Cardiac muscle cell (in vitro differentiated cells and primary cell): ENCODE data around the gene APOB. TPM values are rescaled to one million over a fixed set of nuclear protein-coding genes. Genes with fewer than 3 reads are reported as not detected.
A peak's percentile ranks its signal among the peaks of the same experiment; 100 is the strongest.

Experiments used
- DNase-seq, 2 donors: peaks; one replicate each; pipeline versions ENCODE4 v3.0.0 to v3.0.0-alpha.2; 2010 to 2017; ENCODE audit warnings: low read depth in 1 of 2, low spot score in 1 of 2
- H3K27ac ChIP-seq: fragments of 200-600 bp; sonication (generic); 2 replicates; pipeline ENCODE4 v1.5.1; 2016
- H3K27me3 ChIP-seq: fragments of 200-600 bp; sonication (generic); 2 replicates; pipeline ENCODE4 v1.6.0; 2016; ENCODE audit warnings: control low read depth
- H3K36me3 ChIP-seq: fragments of 200-600 bp; sonication (generic); 2 replicates; pipeline ENCODE4 v1.5.1; 2016; ENCODE audit warnings: control low read depth
- H3K4me1 ChIP-seq: fragments of 200-600 bp; sonication (generic); 2 replicates; pipeline ENCODE4 v1.8.1; 2017; ENCODE audit warnings: low read depth, mild to moderate bottlenecking, mixed run types
- H3K4me3 ChIP-seq: fragments of 200-600 bp; sonication (generic); 2 replicates; pipeline ENCODE4 v1.5.1; 2016; ENCODE audit warnings: mild to moderate bottlenecking
- H3K9me3 ChIP-seq: fragments of 200-600 bp; sonication (generic); 2 replicates; pipeline ENCODE4 v1.5.1; 2017; ENCODE audit warnings: low read depth, mild to moderate bottlenecking, control low read depth
- polyA plus RNA-seq: library from polyadenylated mRNA; unstranded; fragments of >200 nt; fragmentation: Nextera tagmentation; extraction: Ambion mirVana; gene quantifications from 2 replicates; pipeline ENCODE4 v1.2.1, GENCODE V29; 2016
- total RNA-seq: library from RNA; depleted of rRNA; stranded (reverse); fragments of >200 nt; gene quantifications from 2 replicates; pipeline ENCODE4 v1.2.3, GENCODE V29; 2016
- TF ChIP-seq, protein P1 (sequence below): IDR thresholded peaks from 2 replicates; pipeline ENCODE4 v1.5.1; 2012; ENCODE audit warnings: low read depth, mild to moderate bottlenecking, low read length

APOB gene
- total and polyA plus RNA-seq, 2 experiments from 2014 or later = 0.15 to 0.26 TPM

DNA sequence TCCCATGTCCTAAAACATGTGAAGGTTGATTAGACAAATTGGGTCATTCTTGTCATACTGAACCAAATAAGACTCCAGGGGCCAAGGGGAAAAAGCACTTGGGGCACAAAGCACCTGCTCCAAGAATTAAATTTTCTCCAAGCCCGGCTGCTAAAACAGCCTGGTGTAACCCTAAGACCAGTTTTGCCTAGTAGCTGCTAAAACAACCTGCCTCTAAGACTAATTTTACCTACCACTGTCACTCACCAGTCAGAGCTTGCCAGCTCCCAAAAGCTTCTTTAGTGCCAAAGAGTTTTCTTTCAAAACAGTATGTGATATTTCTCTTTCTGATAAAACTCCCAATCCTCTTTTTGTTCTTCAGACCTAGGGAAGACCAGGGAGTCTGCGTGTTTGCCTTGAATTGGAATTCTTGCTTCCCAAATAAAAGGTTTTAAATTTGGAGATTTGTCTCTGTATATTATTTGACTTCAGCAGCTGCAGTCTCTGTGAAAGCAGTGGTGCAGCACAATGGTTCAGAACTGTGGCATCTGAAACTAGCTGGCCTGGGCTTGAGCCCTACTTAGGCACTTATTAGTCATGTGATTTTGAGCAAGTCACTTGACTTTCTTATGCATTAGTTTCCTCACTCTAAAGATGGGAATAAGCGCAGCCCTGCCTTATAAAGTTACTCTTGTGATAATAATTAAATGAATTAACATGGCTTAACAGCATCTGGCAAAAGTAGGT is 16.2 kb upstream of the APOB start:
- H3K4me3 ChIP-seq = no peak overlapping the region
- no peaks in the 10 kb centered on the region for H3K9me3 ChIP-seq
- TF ChIP-seq, protein P1, sequence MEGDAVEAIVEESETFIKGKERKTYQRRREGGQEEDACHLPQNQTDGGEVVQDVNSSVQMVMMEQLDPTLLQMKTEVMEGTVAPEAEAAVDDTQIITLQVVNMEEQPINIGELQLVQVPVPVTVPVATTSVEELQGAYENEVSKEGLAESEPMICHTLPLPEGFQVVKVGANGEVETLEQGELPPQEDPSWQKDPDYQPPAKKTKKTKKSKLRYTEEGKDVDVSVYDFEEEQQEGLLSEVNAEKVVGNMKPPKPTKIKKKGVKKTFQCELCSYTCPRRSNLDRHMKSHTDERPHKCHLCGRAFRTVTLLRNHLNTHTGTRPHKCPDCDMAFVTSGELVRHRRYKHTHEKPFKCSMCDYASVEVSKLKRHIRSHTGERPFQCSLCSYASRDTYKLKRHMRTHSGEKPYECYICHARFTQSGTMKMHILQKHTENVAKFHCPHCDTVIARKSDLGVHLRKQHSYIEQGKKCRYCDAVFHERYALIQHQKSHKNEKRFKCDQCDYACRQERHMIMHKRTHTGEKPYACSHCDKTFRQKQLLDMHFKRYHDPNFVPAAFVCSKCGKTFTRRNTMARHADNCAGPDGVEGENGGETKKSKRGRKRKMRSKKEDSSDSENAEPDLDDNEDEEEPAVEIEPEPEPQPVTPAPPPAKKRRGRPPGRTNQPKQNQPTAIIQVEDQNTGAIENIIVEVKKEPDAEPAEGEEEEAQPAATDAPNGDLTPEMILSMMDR = no peak
- no peak for DNase-seq
- H3K27ac ChIP-seq = no peak overlapping the region
- H3K27me3 ChIP-seq = no peaks in the 10 kb centered on the region
- peaks cover 14% of the 10 kb centered on the region for H3K4me1 ChIP-seq
- no peaks in the 10 kb centered on the region for H3K36me3 ChIP-seq

DNA sequence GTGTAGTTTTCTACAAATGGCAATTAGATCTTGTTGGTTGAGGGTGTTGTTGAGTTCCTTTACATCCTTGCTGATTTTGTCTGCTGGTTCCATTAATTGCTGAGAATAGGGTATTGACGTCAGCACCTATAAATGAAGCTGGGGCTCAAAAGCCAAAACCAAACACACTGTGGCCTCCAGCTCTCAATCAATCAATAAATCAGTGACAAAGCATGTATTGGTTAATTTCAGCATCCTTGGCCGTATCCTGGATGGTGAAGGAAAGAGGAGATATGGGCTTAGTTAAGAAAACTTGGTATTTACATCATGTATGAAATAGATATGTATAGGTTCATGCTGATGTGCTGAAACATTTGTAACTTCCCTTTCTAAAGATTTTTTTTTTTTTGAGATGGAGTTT is 13.2 kb upstream of the APOB start:
- H3K4me3 ChIP-seq = no peak overlapping the region
- peaks cover 9% of the 10 kb centered on the region for H3K4me1 ChIP-seq
- no peaks in the 10 kb centered on the region for H3K9me3 ChIP-seq
- TF ChIP-seq, protein P1 = no peak
- no peaks in the 10 kb centered on the region for H3K36me3 ChIP-seq
- H3K27me3 ChIP-seq = no peaks in the 10 kb centered on the region
- no peak overlapping the region for H3K27ac ChIP-seq
- DNase-seq = no peak

DNA sequence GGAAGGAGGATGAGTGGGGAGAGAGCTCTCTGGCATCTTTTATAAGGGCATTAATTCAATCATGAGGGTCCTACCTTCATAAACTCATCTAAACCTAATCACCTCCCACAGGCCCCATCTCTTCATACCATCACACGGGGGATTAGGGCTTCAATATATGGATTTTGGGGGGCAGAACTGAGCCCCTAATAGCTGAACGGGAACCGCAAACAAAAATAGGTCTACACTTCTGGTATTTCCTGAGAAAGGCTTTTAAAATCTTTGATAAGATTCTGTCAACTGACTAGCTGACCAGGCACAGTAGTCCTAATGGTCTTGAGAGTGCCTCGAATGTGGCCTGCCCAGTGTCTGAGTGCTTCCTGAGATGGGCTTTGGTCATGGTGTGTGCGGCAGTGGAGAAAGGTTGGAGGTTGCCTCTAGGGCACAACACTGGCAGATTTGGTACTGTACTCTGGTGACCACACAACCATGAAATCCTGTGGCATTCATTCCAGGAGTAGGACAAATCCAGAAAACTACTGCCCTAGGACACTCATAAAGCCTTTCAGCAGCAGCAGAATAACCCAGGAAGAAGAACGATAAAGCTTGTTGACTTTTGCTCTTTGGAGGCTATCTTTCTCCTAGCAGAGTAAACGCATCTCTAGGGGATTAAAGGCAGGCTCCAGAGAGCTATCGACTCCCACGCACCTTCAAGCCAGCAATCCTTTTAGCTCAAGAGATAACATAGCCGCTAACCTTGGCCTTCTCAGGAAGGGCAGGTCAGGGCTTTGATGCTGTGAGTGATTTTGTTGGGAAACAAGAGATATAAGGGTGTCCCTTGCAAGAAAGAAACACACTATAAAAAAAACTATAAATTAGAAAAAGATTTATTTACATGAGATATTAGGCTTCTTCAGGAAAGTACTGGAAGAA is 12.3 kb upstream of the APOB start:
- Histone ChIP-seq H3K36me3 (no peaks in the 10 kb centered on the region), H3K27ac (peak overlapping the region; percentile 52), H3K27me3 (no peaks in the 10 kb centered on the region), H3K4me1 (peaks cover 9% of the 10 kb centered on the region), H3K9me3 (no peaks in the 10 kb centered on the region), H3K4me3 (no peak overlapping the region)
- peak in 1 of 2 donors; percentile 17 for DNase-seq
- TF ChIP-seq, protein P1 = no peak

DNA sequence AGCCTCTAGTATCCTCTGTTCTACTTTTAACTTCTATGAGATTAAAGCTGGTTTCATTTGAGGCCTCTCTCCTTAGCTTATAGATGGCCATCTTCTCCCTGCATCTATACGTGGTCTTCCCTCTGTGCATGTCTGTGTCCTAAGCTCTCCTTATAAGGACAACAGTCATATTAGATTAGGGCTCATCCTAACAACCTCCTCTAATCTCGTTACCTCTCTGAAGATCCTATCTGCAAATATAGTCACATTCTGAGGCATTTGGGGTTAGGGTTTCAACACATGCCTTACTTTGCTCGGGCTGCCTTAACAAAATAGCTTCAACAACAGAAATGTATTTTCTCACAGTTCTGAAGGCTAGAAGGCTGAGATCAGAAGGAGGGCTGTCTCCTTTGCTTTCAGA is 11.6 kb upstream of the APOB start:
- DNase-seq = no peak
- peak overlapping the region; percentile 52 for H3K27ac ChIP-seq
- no peaks in the 10 kb centered on the region for H3K36me3 ChIP-seq
- H3K4me1 ChIP-seq = peaks cover 10% of the 10 kb centered on the region
- no peaks in the 10 kb centered on the region for H3K27me3 ChIP-seq
- no peaks in the 10 kb centered on the region for H3K9me3 ChIP-seq
- TF ChIP-seq, protein P1 = no peak
- no peak overlapping the region for H3K4me3 ChIP-seq

DNA sequence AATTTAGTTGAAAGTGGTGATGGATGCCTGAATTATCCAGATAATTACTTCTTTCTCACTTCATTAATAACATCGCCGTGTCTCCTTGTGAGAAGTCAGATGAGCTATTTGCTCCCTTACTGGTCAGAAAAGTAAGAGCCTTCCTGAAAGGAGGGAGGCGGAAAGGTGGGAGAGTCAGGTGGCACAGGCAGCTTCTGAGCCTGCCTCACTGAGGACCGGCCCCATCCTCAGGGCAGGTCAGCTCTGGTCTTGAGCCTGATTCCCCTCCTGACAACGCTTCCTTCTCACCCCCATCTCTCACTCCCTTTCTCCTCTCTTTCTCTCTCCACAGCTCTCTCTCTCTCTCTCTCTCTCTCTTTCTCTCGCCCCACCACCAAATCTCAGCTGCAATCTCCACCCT is 10.1 kb upstream of the APOB start:
- DNase-seq = no peak
- Histone ChIP-seq H3K9me3 (no peaks in the 10 kb centered on the region), H3K4me3 (no peak overlapping the region), H3K27ac (no peak overlapping the region), H3K4me1 (peaks cover 14% of the 10 kb centered on the region), H3K36me3 (no peaks in the 10 kb centered on the region), H3K27me3 (no peaks in the 10 kb centered on the region)
- TF ChIP-seq, protein P1 = no peak
